K562 (cell line): ENCODE data around the gene BOC. TPM values are rescaled to one million over a fixed set of nuclear protein-coding genes. Genes with fewer than 3 reads are reported as not detected.

Experiments
- ATAC-seq: fragments of 200-7000 bp; cut with Tn5 transposase; 3 replicates; pipeline ENCODE4 v1.9.1; 2020; ENCODE audit warnings: moderate library complexity
- BruUV-seq: library from RNA; stranded (reverse); fragments of 400-500 nt; replicated peaks from 2 replicates; lab custom pipeline; 2021; lab: Mats Ljungman, UMichigan
- CTCF ChIA-PET: fragments of 300-600 bp; formaldehyde crosslinking; extraction: SDS; loops from one replicate; lab custom pipeline; 2021; ENCODE audit warnings: low intra/inter-chr PET ratio; lab: Yijun Ruan, JAX
- POLR2A ChIA-PET: fragments of 300-600, 350-650 bp; sonication (Branson Sonifier 250); formaldehyde crosslinking; extraction: SDS; loops from one replicate; lab custom pipeline; 2021; ENCODE audit warnings: antibody characterized with exemption, inconsistent platforms; lab: Yijun Ruan, JAX
- DNase-seq, 4 experiments: peaks; one replicate each; pipeline versions ENCODE4 v3.0.0 to v3.0.0-alpha.2; 2011 to 2018; ENCODE audit warnings: low spot score in 3 of 4, mixed read lengths in 3 of 4; ENCODE audit errors: extremely low read depth in 1 of 4
- FAIRE-seq: peaks from 2 replicates; lab custom pipeline; 2011; peaks lifted over from hg19 to GRCh38; lab: Jason Lieb, UNC
- H2AFZ ChIP-seq: 2 replicates; pipeline ENCODE4 v1.6.0; 2011; ENCODE audit warnings: low read depth, low read length, control low read depth, inconsistent platforms
- H3K27ac ChIP-seq: fragments of 200-600 bp; 3 replicates; pipeline ENCODE4 v1.8.0; 2011; ENCODE audit warnings: low read depth, mild to moderate bottlenecking, control low read depth, inconsistent platforms, low read length, moderate library complexity, mixed read lengths; ENCODE audit errors: extremely low read depth
- H3K27me3 ChIP-seq, 2 experiments: fragments of 300-600 bp in 1 of 2; 2 replicates in 1 of 2; 3 replicates in 1 of 2; pipeline versions ENCODE4 v1.6.0 to v1.8.0; 2011; ENCODE audit warnings: inconsistent platforms in 2 of 2, low read length in 2 of 2, mild to moderate bottlenecking in 1 of 2, mixed read lengths in 1 of 2, moderate library complexity in 1 of 2; ENCODE audit not compliant: control insufficient read depth in 2 of 2, insufficient read depth in 2 of 2
- H3K36me3 ChIP-seq: fragments of 300-600 bp; 3 replicates; pipeline ENCODE4 v1.8.0; 2011; ENCODE audit warnings: mild to moderate bottlenecking, low read length, inconsistent platforms; ENCODE audit not compliant: control insufficient read depth, insufficient read depth
- H3K4me1 ChIP-seq, 2 experiments: fragments of 200-600 bp in 1 of 2; replicated peaks in 1 of 2; 2 replicates in 1 of 2; 3 replicates in 1 of 2; pipeline versions ENCODE4 v1.5.1 to v1.8.0; 2011; ENCODE audit warnings: inconsistent platforms in 2 of 2, low read length in 2 of 2, mild to moderate bottlenecking in 1 of 2, mixed read lengths in 1 of 2, moderate library complexity in 1 of 2; ENCODE audit not compliant: control insufficient read depth in 2 of 2, insufficient read depth in 2 of 2
- H3K4me2 ChIP-seq: 2 replicates; pipeline ENCODE4 v1.6.1; 2011; ENCODE audit warnings: low read length, control low read depth, inconsistent platforms, mixed read lengths; ENCODE audit not compliant: insufficient read depth
- H3K4me3 ChIP-seq: fragments of 200-600 bp; sonication (generic), shearing (Covaris generic); 2 replicates; pipeline ENCODE4 v1.5.1; 2016; ENCODE audit warnings: control low read depth, inconsistent platforms
- H3K79me2 ChIP-seq: fragments of 200-600 bp; 3 replicates; pipeline ENCODE4 v1.8.0; 2011; ENCODE audit warnings: low read length, inconsistent platforms; ENCODE audit not compliant: control insufficient read depth, insufficient read depth
- H3K9ac ChIP-seq, 2 experiments: 2 replicates each; pipeline versions ENCODE4 v1.6.0 to v1.6.1; 2011; ENCODE audit warnings: low read depth in 2 of 2, low read length in 2 of 2, control low read depth in 1 of 2, inconsistent platforms in 1 of 2, mild to moderate bottlenecking in 1 of 2, mixed read lengths in 1 of 2; ENCODE audit not compliant: insufficient read depth in 1 of 2
- H3K9me1 ChIP-seq: one replicate; pipeline ENCODE4 v1.6.0; 2011; ENCODE audit warnings: inconsistent platforms, mild to moderate bottlenecking, low read length, moderate library complexity; ENCODE audit not compliant: control insufficient read depth, insufficient read depth
- H3K9me3 ChIP-seq: replicated peaks from 2 replicates; pipeline ENCODE4 v1.5.1; 2011; ENCODE audit warnings: low read depth, low read length, inconsistent platforms; ENCODE audit not compliant: control insufficient read depth, insufficient read depth
- H4K20me1 ChIP-seq: replicated peaks from 2 replicates; pipeline ENCODE4 v1.6.1; 2011; ENCODE audit warnings: low read length, inconsistent platforms, mixed read lengths; ENCODE audit not compliant: control insufficient read depth, insufficient read depth
- L3MBTL2 ChIP-seq: fragments of 450-650 bp; IDR thresholded peaks from 2 replicates; pipeline ENCODE4 v1.6.1; 2016; ENCODE audit warnings: mild to moderate bottlenecking, moderate library complexity
- MEIS2 ChIP-seq: fragments of 450-650 bp; IDR thresholded peaks from 2 replicates; pipeline ENCODE4 v1.6.1; 2014; ENCODE audit warnings: mild to moderate bottlenecking; ENCODE audit not compliant: partially characterized antibody
- PBX2 ChIP-seq, 2 experiments: IDR thresholded peaks in 1 of 2; conservative IDR thresholded peaks in 1 of 2; 2 replicates each; pipeline ENCODE4 v1.6.1; 2016; ENCODE audit warnings: low read depth in 2 of 2, mild to moderate bottlenecking in 1 of 2, missing compliant biosample characterization in 1 of 2, missing genetic modification characterization in 1 of 2, moderate library complexity in 1 of 2
- PHF8 ChIP-seq: fragments of 200-600 bp; sonication (generic); IDR thresholded peaks from 2 replicates; pipeline ENCODE4 v1.6.1; 2012; ENCODE audit warnings: mixed run types, mild to moderate bottlenecking, inconsistent platforms, low read length, moderate library complexity, borderline replicate concordance
- SRSF9 ChIP-seq: fragments of 200-400 bp; formaldehyde crosslinking; IDR thresholded peaks from 2 replicates; pipeline ENCODE4 v1.6.1; 2017; ENCODE audit warnings: low read depth, low read length, borderline replicate concordance
- TAF9B ChIP-seq: fragments of 450-650 bp; IDR thresholded peaks from 2 replicates; pipeline ENCODE4 v1.6.1; 2018; ENCODE audit warnings: mild to moderate bottlenecking; ENCODE audit not compliant: partially characterized antibody
- WGBS: fragments of 100-300 bp; shearing (Covaris generic); methylation state at CpG from one replicate; pipeline ENCODE4 v1.1.6; 2016; ENCODE audit warnings: low coverage, mixed read lengths; ENCODE audit not compliant: insufficient coverage; ENCODE audit errors: missing lambda C conversion rate; 5-methylcytosine and 5-hydroxymethylcytosine counted together
- in situ Hi-C: fragments of 300-500 bp; cut with MboI; formaldehyde crosslinking; loops from 4 replicates; pipeline ENCODE4 v1.15.0; 2018; ENCODE audit warnings: inconsistent platforms, mixed read lengths
- intact Hi-C: fragments of 100-400 bp; cut with micrococcal nuclease; formaldehyde crosslinking; loops from 2 replicates; pipeline ENCODE4 v1.14.2; 2022
- polyA plus RNA-seq, 8 experiments: library from polyadenylated mRNA; depleted of rRNA in 4 of 8; stranded (reverse) in 5 of 8; unstranded in 3 of 8; fragments of >200 nt; fragmentation: Nextera tagmentation in 2 of 8; fragmentation: Illumina TruSeq in 1 of 8; extraction: Ambion mirVana in 2 of 8; extraction: Trizol in 1 of 8; gene quantifications; 2 replicates each; pipeline versions ENCODE4 v1.2.1 to v1.2.3, GENCODE V29; 2011 to 2014; ENCODE audit warnings: inconsistent platforms in 1 of 8, missing spikeins in 1 of 8
- total RNA-seq, 7 experiments: library from RNA; depleted of rRNA in 6 of 7; stranded (reverse); fragments of >200 nt in 6 of 7; fragmentation: Illumina TruSeq in 2 of 7; extraction: Trizol in 2 of 7; gene quantifications; 2 replicates each; pipeline versions ENCODE4 v1.2.1 to v1.2.3, GENCODE V29; 2011 to 2021; ENCODE audit warnings: low replicate concordance in 1 of 7
- TF ChIP-seq, protein P1 (sequence below): fragments of 450-650 bp; IDR thresholded peaks from 2 replicates; pipeline ENCODE4 v1.6.1; 2016

The BOC gene
- total and polyA plus RNA-seq, 9 of the 15 experiments (the other 6 are each of a cell fraction or from before 2014, with no cell fraction given), result not detected

GRCh38 chr3:113275929-113276750 lies 64.8 kb downstream of the BOC start:
- Histone ChIP-seq H3K4me3 (no peak overlapping the region), H3K79me2 (no peaks in the 10 kb centered on the region), H4K20me1 (no peaks in the 10 kb centered on the region), H3K27me3 (peaks cover 6 to 62% of the 10 kb centered on the region in 2 experiments; a peak in 3 of 5 replicates), H3K4me2 (peak overlapping the region; percentile 32; the same call in 1 of the 2 replicates), H3K9ac (no peak overlapping the region), H3K27ac (no peak overlapping the region), H3K9me1 (no peaks in the 10 kb centered on the region), H2AFZ (peak overlapping the region; percentile 62; the same call in 1 of the 2 replicates), H3K4me1 (peaks cover 8 to 14% of the 10 kb centered on the region in 2 experiments; a peak in 4 of 5 replicates), H3K9me3 (no peaks in the 10 kb centered on the region), H3K36me3 (no peaks in the 10 kb centered on the region)
- ChIA-PET POLR2A (no interaction called here), CTCF (no interaction called here)
- peak in 1 of 4 experiments; percentile 7 for DNase-seq
- intact Hi-C loops, result no loop called here
- in situ Hi-C loops, result loop anchor here (25.0 kb wide), 2 partner anchors 539 to 689 kb away; no protein-coding TSS in a partner anchor
- WGBS, result 26% methylated on average over 14 of the region's 16 CpGs
- FAIRE-seq, result no peak
- peak; percentile 47 for ATAC-seq
- no TSS peak for BruUV-seq
- no peak for TF ChIP-seq TAF9B
- TF ChIP-seq SRSF9, result no peak
- TF ChIP-seq, protein P1, sequence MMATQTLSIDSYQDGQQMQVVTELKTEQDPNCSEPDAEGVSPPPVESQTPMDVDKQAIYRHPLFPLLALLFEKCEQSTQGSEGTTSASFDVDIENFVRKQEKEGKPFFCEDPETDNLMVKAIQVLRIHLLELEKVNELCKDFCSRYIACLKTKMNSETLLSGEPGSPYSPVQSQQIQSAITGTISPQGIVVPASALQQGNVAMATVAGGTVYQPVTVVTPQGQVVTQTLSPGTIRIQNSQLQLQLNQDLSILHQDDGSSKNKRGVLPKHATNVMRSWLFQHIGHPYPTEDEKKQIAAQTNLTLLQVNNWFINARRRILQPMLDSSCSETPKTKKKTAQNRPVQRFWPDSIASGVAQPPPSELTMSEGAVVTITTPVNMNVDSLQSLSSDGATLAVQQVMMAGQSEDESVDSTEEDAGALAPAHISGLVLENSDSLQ, result peak; percentile 62
- TF ChIP-seq L3MBTL2, result peak; percentile 23; the same call in 1 of the 2 replicates
- TF ChIP-seq PHF8, result peak; percentile 14; the same call in 1 of the 2 replicates
- TF ChIP-seq MEIS2, result peak; percentile 36
- TF ChIP-seq PBX2 (CRISPR knock-in tag; IDR thresholded peaks at IDR 0.05; ENCODE audit: low read depth), result no peak
- TF ChIP-seq PBX2 (tag; conservative IDR thresholded peaks at IDR 0.05; ENCODE audit: low read depth), result peak; percentile 67
